HG03575 (cell line): ENCODE measurements around the gene HINT1.
A peak's percentile ranks its signal among the peaks of the same experiment; 100 is the strongest.
"Not testable (repeated sequence)": the region's sequence is repeated elsewhere in the genome, so short reads cannot be mapped to it uniquely, and the experiment has no call there.

ENCODE experiments used
- ATAC-seq: cut with Tn5 transposase; IDR thresholded peaks from one replicate; pipeline ENCODE4 v1.9.1; 2021; ENCODE audit not compliant: unreplicated experiment, insufficient number of reproducible peaks, low FRiP score; ENCODE audit errors: extremely low read depth

Gene HINT1

GRCh38 chr5:131180407-131180806, 15.4 kb upstream of the HINT1 start:
- no peak for ATAC-seq

- ATAC-seq: no peak
Observed at GRCh38 chr5:131171276-131171810, 6.3 kb upstream of the HINT1 start.

GRCh38 chr5:131170540-131171275, 5.7 kb upstream of the HINT1 start, which contains the start of gene LYRM7:
TSS of gene LYRM7 (plus strand) at chr5:131170944. CDS start at chr5:131171021, 77 bp downstream.
- peak; percentile 93 for ATAC-seq

DNA sequence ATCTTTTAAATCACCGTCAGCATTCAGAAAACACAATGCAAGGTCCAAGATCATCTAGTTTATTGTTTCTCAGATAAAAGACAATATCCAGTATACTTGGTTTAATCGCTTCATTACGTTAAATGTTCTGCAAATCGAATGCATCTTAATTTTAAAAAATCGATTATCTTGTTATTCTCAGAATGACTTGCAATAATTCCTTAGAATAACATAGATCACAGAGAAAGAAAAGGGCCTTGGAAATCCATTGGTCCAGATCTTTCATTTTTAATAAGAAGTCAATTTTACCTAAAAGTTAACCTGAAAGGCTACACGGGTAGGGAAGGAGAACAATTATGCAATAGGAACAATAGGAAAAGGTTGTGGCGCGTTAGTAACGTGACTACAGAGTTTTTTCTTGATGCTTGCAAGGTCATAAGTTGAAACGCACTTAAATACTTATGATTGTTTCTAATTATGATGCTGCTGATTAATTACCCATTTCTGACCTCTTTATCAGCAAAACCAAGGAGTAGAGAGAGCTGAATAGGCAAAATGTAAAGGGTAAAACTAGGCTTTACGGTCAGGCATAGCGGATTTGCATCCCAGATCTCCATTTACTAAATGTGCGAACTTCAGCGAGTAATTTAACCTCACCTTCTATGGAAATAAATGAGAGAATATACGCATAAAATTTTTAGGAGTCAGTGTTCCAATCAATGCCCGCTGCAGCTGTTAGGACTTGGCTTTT, 4.9 kb upstream of the HINT1 start:
- ATAC-seq: no peak

DNA sequence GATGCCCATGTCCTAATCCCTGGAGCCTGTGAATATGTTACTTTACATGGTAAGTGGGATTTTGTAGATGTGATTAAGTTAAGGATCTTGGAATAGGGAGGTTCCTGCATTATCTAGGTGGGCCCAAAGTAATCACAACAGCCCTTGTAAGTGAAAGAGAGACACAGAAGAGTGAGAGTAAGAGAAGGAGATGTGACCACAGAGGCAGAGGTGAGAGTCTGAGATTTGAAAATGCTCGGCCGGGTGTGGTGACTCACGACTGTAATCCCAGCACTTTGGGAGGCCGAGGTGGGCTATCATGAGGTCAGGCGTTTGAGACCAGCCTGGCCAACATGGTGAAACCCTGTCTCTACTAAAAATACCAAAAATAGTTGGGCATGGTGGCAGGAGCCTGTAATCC, 2.6 kb upstream of the HINT1 start:
- no peak for ATAC-seq

DNA sequence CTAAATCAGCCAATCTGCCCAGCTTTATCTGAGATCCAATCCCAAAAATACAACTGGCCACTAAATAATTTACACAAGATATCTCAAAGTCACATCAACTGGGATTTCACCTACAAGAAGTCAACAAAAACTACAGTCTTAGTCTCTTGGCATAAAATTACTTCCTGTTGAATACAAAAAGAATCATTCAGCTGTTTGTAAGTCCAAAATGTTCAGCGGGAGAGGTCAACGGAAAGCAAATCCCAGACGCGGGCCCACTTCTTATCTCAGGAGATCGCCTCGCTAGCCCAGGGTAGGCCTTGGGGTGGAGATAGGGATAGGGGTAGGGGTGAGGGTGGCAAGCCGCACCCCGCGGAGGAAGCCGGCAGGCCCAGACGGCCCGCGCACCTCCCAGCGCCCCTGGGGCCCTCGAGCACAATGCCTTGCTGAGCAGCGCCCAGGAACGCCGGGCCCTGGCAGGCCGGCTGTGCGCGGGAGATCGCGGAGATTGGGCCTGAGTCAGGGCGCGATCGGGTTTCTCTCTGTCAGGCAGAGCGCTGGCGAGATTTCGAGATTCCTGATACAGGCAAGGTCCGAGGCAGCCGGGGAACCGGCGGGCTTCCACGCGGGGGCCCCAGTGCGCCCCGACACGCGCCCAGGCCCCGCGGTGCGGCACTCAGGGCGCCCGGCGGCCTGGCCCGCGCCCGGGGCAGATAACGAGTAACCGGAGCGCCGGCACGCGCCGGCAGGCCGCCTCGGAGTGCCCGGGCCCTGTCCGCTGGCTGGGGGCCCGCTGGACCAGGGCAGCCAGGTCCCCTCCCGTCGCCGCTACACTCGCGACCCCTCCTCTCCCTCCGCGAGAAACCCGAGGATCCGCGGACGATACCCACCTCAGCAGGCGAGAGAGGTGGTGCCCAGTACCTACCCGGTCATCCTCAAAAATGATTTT, 601 bp downstream of the HINT1 start:
- peak; percentile 47 for ATAC-seq

GRCh38 chr5:131163276-131164119, 1.6 kb downstream of the HINT1 start:
- ATAC-seq: no peak

DNA sequence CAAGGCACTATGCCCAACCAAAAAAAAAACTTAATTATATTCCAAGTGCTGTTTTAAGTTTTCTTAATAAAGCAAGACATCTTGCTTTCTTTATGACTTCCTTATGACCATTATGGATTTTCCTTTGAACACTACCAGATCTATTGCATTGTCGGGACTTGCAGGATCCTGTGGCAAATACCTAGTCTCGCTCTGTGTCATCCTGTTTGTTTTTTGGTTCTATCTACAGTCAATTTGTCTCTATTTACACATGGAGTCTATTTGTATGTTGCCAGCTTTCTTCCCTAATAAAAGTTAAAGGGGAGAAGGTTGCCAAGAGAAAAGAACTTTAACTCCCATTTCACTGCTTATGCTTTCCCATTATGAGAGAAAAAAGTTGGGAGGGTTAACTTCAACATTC, 4.9 kb downstream of the HINT1 start:
- no peak for ATAC-seq

- ATAC-seq: no peak
Observed at GRCh38 chr5:131156957-131157356, 8.1 kb downstream of the HINT1 start.

GRCh38 chr5:131156385-131156784, 8.7 kb downstream of the HINT1 start:
- no peak for ATAC-seq

DNA sequence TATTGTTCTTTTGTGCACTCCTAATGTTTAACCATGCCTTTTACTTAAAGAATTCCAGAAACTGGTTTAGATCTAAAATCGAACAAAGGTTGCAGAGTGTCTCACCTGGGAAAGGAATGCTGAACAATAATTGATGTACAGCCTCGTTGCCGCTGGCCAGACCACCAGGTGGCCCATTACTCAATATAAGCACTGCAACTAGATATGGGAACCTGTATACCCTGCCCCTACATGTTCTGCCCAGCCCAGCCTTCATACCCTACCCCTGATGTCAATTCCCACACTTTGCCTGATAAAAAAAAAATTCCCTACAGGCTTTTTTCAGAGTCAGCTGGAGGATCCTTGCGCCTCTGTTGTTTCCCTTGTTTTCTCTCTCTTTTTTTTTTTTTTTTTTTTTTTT, 13.8 kb downstream of the HINT1 start:
- ATAC-seq: no peak

DNA sequence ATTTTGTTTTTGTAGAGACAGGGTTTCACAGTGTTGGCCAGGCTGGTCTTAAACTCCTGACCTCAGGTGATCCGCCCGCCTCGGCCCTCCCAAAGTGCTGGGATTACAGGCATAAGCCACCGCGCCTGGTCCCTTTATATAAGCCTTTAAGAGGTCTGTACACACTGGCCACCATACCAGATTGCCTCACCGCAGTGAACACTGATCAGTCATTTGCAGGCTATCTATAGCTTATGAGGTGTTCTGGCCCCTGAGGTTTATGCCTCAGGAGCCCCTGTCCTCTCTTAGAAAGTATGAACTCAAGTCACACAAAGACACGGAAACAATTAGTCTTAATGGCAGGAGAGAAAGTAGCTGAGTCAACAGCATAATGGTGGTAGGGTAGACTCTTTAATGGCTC, 14.6 kb downstream of the HINT1 start:
- no peak for ATAC-seq

- no peak for ATAC-seq
Observed at GRCh38 chr5:131148835-131149234, 16.2 kb downstream of the HINT1 start.

DNA sequence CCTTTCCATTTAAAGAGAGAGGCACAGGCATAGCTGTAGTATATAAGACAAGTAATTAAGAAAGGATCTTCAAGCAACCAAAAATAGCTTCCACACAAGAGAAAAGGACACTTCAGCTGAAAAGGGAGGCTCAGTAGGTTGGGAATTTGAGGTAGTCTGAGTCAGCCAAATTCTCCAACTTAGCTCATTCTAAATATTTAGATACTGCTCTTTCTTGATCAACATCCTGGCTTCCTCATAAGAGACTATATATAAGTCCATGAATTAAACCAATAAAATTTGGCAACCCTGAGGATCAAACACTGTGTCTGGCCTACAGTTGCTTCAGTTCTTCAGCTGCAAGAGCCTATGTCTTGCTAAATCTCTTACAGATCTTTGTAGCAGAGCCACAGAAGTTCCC, 17.8 kb downstream of the HINT1 start:
- ATAC-seq: no peak

GRCh38 chr5:131142970-131143617, 22.0 kb downstream of the HINT1 start:
- ATAC-seq: no peak

DNA sequence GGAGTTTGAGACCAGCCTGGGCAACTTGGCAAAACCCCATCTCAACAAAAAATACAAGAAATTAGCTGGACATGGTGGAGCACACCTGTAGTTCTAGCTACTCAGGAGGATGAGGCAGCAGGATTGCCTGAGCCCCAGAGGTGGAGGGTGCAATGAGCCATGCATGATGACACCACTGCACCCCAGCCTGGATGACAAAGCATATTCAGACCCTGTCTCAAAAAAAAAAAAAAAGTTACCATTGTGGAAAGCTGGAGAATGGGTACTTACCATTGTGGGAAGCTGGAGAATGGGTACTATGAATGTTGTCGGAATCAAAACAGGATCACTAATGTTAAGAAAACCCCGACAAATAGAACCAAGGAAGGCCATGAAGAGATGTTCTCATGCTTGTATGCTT, 25.7 kb downstream of the HINT1 start:
- ATAC-seq: no peak

GRCh38 chr5:131138406-131138805, 26.6 kb downstream of the HINT1 start:
- not testable (repeated sequence) for ATAC-seq

DNA sequence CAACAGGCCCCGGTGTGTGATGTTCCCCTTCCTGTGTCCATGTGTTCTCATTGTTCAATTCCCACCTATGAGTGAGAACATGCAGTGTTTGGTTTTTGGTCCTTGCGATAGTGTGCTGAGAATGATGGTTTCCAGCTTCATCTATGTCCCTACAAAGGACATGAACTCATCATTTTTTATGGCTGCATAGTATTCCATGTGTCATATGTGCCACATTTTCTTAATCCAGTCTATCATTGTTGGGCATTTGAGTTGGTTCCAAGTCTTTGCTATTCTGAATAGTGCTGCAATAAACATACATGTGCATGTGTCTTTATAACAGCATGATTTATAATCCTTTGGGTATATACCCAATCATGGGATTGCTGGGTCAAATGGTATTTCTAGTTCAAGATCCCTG, 32.0 kb downstream of the HINT1 start:
- ATAC-seq: not testable (repeated sequence)
